IMR-90 (cell line): ENCODE data around the gene SLC66A2. TPM values are rescaled to one million over a fixed set of nuclear protein-coding genes. Genes with fewer than 3 reads are reported as not detected.

Experiments used
- ATAC-seq: fragments of 200-7000 bp; cut with Tn5 transposase; 2 replicates; pipeline ENCODE4 v1.9.1; 2020; ENCODE audit warnings: low read depth, mild to moderate bottlenecking, moderate library complexity
- BruUV-seq: library from RNA; stranded (reverse); fragments of 400-500 nt; replicated peaks from 2 replicates; lab custom pipeline; 2021; lab: Mats Ljungman, UMichigan
- CTCF ChIA-PET: fragments of 300-600 bp; formaldehyde crosslinking; extraction: SDS; loops from one replicate; lab custom pipeline; 2021; ENCODE audit warnings: antibody characterized with exemption; lab: Yijun Ruan, JAX
- POLR2A ChIA-PET: fragments of 300-600 bp; sonication (Branson Sonifier 250); formaldehyde crosslinking; loops from one replicate; lab custom pipeline; 2022; ENCODE audit warnings: antibody characterized with exemption; ENCODE audit not compliant: unreplicated experiment; lab: Charles Lee
- DNase-seq: peaks from one replicate; pipeline ENCODE4 v3.0.0; 2013
- H2AFZ ChIP-seq: replicated peaks from 2 replicates; pipeline ENCODE3; 2013; ENCODE audit warnings: low read length, mild to moderate bottlenecking; ENCODE audit not compliant: poor library complexity
- H2AK5ac ChIP-seq: 2 replicates; pipeline ENCODE4 v1.6.1; 2013; ENCODE audit warnings: low read depth, low read length, inconsistent platforms
- H2AK9ac ChIP-seq: replicated peaks from 2 replicates; pipeline ENCODE3; 2013; ENCODE audit warnings: mild to moderate bottlenecking, low read depth, low read length, moderate library complexity; ENCODE audit not compliant: poor library complexity
- H2BK120ac ChIP-seq: 2 replicates; pipeline ENCODE4 v1.6.1; 2013; ENCODE audit warnings: low read depth, low read length, inconsistent platforms
- H2BK15ac ChIP-seq: 3 replicates; pipeline ENCODE4 v1.6.1; 2013; ENCODE audit warnings: low read depth, low read length, inconsistent platforms
- H2BK20ac ChIP-seq: 2 replicates; pipeline ENCODE4 v1.6.1; 2013; ENCODE audit warnings: low read depth, mild to moderate bottlenecking, inconsistent platforms, low read length, moderate library complexity
- H2BK5ac ChIP-seq: 2 replicates; pipeline ENCODE4 v1.6.1; 2013; ENCODE audit warnings: mild to moderate bottlenecking, low read depth, low read length, inconsistent platforms; ENCODE audit not compliant: poor library complexity, severe bottlenecking
- H3K14ac ChIP-seq: replicated peaks from 2 replicates; pipeline ENCODE4 v1.6.1; 2013; ENCODE audit warnings: low read depth, low read length, inconsistent platforms
- H3K18ac ChIP-seq: 2 replicates; pipeline ENCODE4 v1.6.1; 2013; ENCODE audit warnings: low read depth, low read length, control low read depth
- H3K23ac ChIP-seq: 2 replicates; pipeline ENCODE4 v1.6.1; 2013; ENCODE audit warnings: low read depth, low read length, inconsistent platforms
- H3K27ac ChIP-seq: 2 replicates; pipeline ENCODE4 v1.5.1; 2013; ENCODE audit warnings: mild to moderate bottlenecking, control low read depth, low read length; ENCODE audit not compliant: insufficient read depth
- H3K27me3 ChIP-seq: 2 replicates; pipeline ENCODE4 v1.6.1; 2013; ENCODE audit warnings: low read length; ENCODE audit not compliant: control insufficient read depth, insufficient read depth
- H3K36me3 ChIP-seq: 2 replicates; pipeline ENCODE4 v1.6.1; 2013; ENCODE audit warnings: low read length, mixed read lengths; ENCODE audit not compliant: control insufficient read depth, insufficient read depth
- H3K4ac ChIP-seq: 2 replicates; pipeline ENCODE4 v1.6.1; 2013; ENCODE audit warnings: low read depth, low read length, inconsistent platforms
- H3K4me1 ChIP-seq: 2 replicates; pipeline ENCODE4 v1.6.1; 2013; ENCODE audit warnings: low read length, mixed read lengths; ENCODE audit not compliant: control insufficient read depth, insufficient read depth
- H3K4me2 ChIP-seq: 2 replicates; pipeline ENCODE4 v1.6.1; 2013; ENCODE audit warnings: low read depth, mild to moderate bottlenecking, control low read depth, low read length, moderate library complexity
- H3K4me3 ChIP-seq: 2 replicates; pipeline ENCODE4 v1.5.1; 2013; ENCODE audit warnings: low read depth, mild to moderate bottlenecking, control low read depth, low read length, moderate library complexity; ENCODE audit not compliant: insufficient read depth
- H3K56ac ChIP-seq: 2 replicates; pipeline ENCODE4 v1.6.1; 2013; ENCODE audit warnings: low read length, inconsistent platforms; ENCODE audit not compliant: insufficient read depth; ENCODE audit errors: extremely low read depth
- H3K79me1 ChIP-seq, 2 experiments: 2 replicates each; pipeline ENCODE4 v1.6.1; 2013; ENCODE audit warnings: low read length in 2 of 2, inconsistent platforms in 1 of 2, low read depth in 1 of 2
- H3K9ac ChIP-seq: 2 replicates; pipeline ENCODE4 v1.6.1; 2013; ENCODE audit warnings: low read depth, low read length, control low read depth
- H3K9me1 ChIP-seq: 2 replicates; pipeline ENCODE4 v1.6.1; 2013; ENCODE audit warnings: low read length, inconsistent platforms; ENCODE audit not compliant: insufficient read depth
- H3K9me3 ChIP-seq: 2 replicates; pipeline ENCODE4 v1.6.1; 2013; ENCODE audit warnings: low read length; ENCODE audit not compliant: control insufficient read depth, insufficient read depth
- H4K20me1 ChIP-seq: 2 replicates; pipeline ENCODE4 v1.6.1; 2013; ENCODE audit warnings: low read length, inconsistent platforms; ENCODE audit not compliant: insufficient read depth
- H4K5ac ChIP-seq: 2 replicates; pipeline ENCODE4 v1.6.1; 2013; ENCODE audit warnings: mild to moderate bottlenecking, low read depth, low read length, control low read depth
- H4K8ac ChIP-seq, 2 experiments: 2 replicates each; pipeline ENCODE4 v1.6.1; 2013; ENCODE audit warnings: low read depth in 2 of 2, low read length in 2 of 2, control low read depth in 1 of 2, inconsistent platforms in 1 of 2
- H4K91ac ChIP-seq: 2 replicates; pipeline ENCODE4 v1.6.1; 2013; ENCODE audit warnings: low read depth, low read length, inconsistent platforms; ENCODE audit not compliant: insufficient read depth
- BHLHE40 ChIP-seq: fragments of 150-350 bp; IDR thresholded peaks from 2 replicates; pipeline ENCODE4 v1.6.1; 2016; ENCODE audit warnings: mild to moderate bottlenecking, low read depth, low read length
- CEBPB ChIP-seq: IDR thresholded peaks from 2 replicates; pipeline ENCODE4 v1.6.1; 2012; ENCODE audit warnings: low read depth, low read length, improper control_type of control experiment
- FOS ChIP-seq: fragments of 150-350 bp; IDR thresholded peaks from 2 replicates; pipeline ENCODE4 v1.6.1; 2016; ENCODE audit warnings: low read depth, low read length
- MAFK ChIP-seq: IDR thresholded peaks from 2 replicates; pipeline ENCODE4 v1.6.1; 2012; ENCODE audit warnings: low read depth, low read length, improper control_type of control experiment
- MAZ ChIP-seq: IDR thresholded peaks from 2 replicates; pipeline ENCODE4 v1.6.1; 2012; ENCODE audit warnings: low read depth, mild to moderate bottlenecking, low read length, improper control_type of control experiment, moderate library complexity, borderline replicate concordance
- MXI1 ChIP-seq: IDR thresholded peaks from 2 replicates; pipeline ENCODE4 v1.6.1; 2012; ENCODE audit warnings: low read depth, mild to moderate bottlenecking, low read length, moderate library complexity, borderline replicate concordance
- NFE2L2 ChIP-seq: fragments of 150-350 bp; IDR thresholded peaks from 2 replicates; pipeline ENCODE4 v1.6.1; 2016; ENCODE audit warnings: low read depth, mild to moderate bottlenecking, low read length
- RAD21 ChIP-seq: IDR thresholded peaks from 2 replicates; pipeline ENCODE4 v1.6.1; 2012; ENCODE audit warnings: low read length, improper control_type of control experiment
- RCOR1 ChIP-seq: IDR thresholded peaks from 2 replicates; pipeline ENCODE4 v1.6.1; 2012; ENCODE audit warnings: mild to moderate bottlenecking, low read length, improper control_type of control experiment; ENCODE audit not compliant: insufficient replicate concordance
- RFX5 ChIP-seq: IDR thresholded peaks from 2 replicates; pipeline ENCODE4 v1.8.0; 2012; ENCODE audit warnings: low read depth, mild to moderate bottlenecking, low read length, moderate library complexity
- SMC3 ChIP-seq: fragments of 150-350 bp; IDR thresholded peaks from 2 replicates; pipeline ENCODE4 v1.6.1; 2016; ENCODE audit warnings: low read depth, mild to moderate bottlenecking, antibody characterized with exemption, low read length, moderate library complexity
- WGBS, 2 experiments: methylation state at CpG; one replicate each; pipeline versions ENCODE4 v1.1.5 to v1.1.7; 2013; ENCODE audit warnings: missing lambda C conversion rate in 2 of 2; ENCODE audit not compliant: insufficient read length in 1 of 2; ENCODE audit errors: extremely low coverage in 2 of 2; 5-methylcytosine and 5-hydroxymethylcytosine counted together
- dilution Hi-C: fragments of 300-500 bp; cut with HindIII; formaldehyde crosslinking; loops from one replicate; pipeline ENCODE4 v1.14.3; 2018; ENCODE audit warnings: low sequenced_read_pairs; ENCODE audit not compliant: unreplicated experiment
- in situ Hi-C: fragments of 300-500 bp; cut with MboI; formaldehyde crosslinking; loops from 3 replicates; pipeline ENCODE4 v1.14.3; 2019; ENCODE audit warnings: low sequenced_read_pairs, inconsistent platforms, mixed read lengths
- intact Hi-C: fragments of 100-400 bp; cut with micrococcal nuclease; formaldehyde crosslinking; loops from 2 replicates; pipeline ENCODE4 v1.10.0; 2022
- polyA plus RNA-seq, 3 experiments: library from polyadenylated mRNA; depleted of rRNA; stranded (reverse); fragments of >200 nt; gene quantifications; 2 replicates each; pipeline ENCODE4 v1.2.3, GENCODE V29; 2012; ENCODE audit warnings: low replicate concordance in 1 of 3
- total RNA-seq: library from RNA; depleted of rRNA; stranded (reverse); fragments of >200 nt; gene quantifications from 2 replicates; pipeline ENCODE4 v1.2.3, GENCODE V29; 2012
- TF ChIP-seq, protein P1 (sequence below): conservative IDR thresholded peaks from 2 replicates; pipeline ENCODE4 v1.5.1; 2012; ENCODE audit warnings: mild to moderate bottlenecking, low read depth, low read length, improper control_type of control experiment
- TF ChIP-seq, protein P2 (sequence below): fragments of 150-350 bp; IDR thresholded peaks from 2 replicates; pipeline ENCODE4 v1.6.1; 2016; ENCODE audit warnings: low read depth, mild to moderate bottlenecking, low read length, moderate library complexity, borderline replicate concordance
- TF ChIP-seq, protein P3 (sequence below): fragments of 150-350 bp; IDR thresholded peaks from 2 replicates; pipeline ENCODE4 v1.6.1; 2017; ENCODE audit warnings: mild to moderate bottlenecking, antibody characterized with exemption, low read length, low read depth

SLC66A2 gene
- total and polyA plus RNA-seq, 2 of the 4 experiments (the other 2 are of a cell fraction) = 17.6 to 23.5 TPM

DNA sequence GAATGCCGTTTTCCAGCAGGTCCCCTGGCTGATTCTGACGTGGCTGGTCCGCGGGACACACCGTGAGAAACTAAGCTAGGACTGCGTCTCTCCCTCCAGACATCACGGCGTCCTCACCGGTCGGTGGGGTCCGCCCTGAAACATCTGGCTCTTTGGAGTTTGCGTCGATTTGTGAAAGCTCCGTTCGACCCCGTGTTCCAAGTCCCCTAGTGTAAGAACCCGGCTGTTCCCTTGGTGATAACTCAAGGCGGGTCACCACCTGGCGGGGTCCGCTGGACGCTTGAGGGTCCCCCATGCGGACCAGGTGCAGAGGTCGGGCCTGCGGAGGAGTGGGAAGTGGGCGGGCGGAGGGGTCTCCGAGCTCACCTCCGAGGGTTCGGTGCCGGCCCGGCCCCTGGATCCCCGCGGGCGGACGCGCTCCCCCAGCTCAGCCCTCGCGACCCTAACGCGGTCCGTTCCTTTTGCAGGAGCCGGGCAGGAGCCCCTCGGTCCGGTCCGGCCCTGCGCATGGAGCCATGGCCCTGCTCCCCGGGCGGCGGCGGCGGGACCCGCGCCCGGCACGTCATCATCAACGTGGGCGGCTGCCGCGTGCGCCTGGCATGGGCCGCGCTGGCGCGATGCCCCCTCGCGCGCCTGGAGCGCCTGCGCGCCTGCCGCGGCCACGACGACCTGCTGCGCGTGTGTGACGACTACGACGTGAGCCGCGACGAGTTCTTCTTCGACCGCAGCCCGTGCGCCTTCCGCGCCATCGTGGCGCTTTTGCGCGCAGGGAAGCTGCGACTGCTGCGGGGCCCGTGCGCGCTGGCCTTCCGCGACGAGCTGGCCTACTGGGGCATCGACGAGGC is 88.1 kb downstream of the SLC66A2 start:
- ChIA-PET CTCF (no interaction called here), POLR2A (no interaction called here)
- 69% methylated on average over 59 of the region's 102 CpGs; no CpG with 5 or more reads in 1 of the 2 experiments for WGBS, 2 experiments
- Histone ChIP-seq H3K9me1 (no peaks in the 10 kb centered on the region), H2AK5ac (no peak overlapping the region), H4K20me1 (no peaks in the 10 kb centered on the region), H2AFZ (no peak overlapping the region), H4K91ac (no peak overlapping the region), H3K36me3 (no peaks in the 10 kb centered on the region), H3K18ac (no peak overlapping the region), H2BK20ac (no peak overlapping the region), H3K4me2 (no peak overlapping the region), H3K4ac (no peak overlapping the region), H3K27me3 (no peaks in the 10 kb centered on the region; the same call in none of the 2 replicates), H2BK120ac (no peak overlapping the region), H3K9me3 (peaks cover 12% of the 10 kb centered on the region), H3K23ac (no peak overlapping the region), H3K14ac (no peak overlapping the region), H3K4me3 (no peak overlapping the region), H3K4me1 (no peaks in the 10 kb centered on the region), H2BK15ac (no peak overlapping the region), H4K8ac (no peak overlapping the region), H3K9ac (no peak overlapping the region), H4K5ac (no peak overlapping the region), H3K27ac (no peak overlapping the region), H3K56ac (no peak overlapping the region), H3K79me1 (no peaks in the 10 kb centered on the region), H2BK5ac (no peak overlapping the region), H2AK9ac (no peak overlapping the region)
- dilution Hi-C loops (no loop called here), in situ Hi-C loops (no loop called here), intact Hi-C loops (no loop called here)
- DNase-seq = no peak
- TF ChIP-seq, protein P1, sequence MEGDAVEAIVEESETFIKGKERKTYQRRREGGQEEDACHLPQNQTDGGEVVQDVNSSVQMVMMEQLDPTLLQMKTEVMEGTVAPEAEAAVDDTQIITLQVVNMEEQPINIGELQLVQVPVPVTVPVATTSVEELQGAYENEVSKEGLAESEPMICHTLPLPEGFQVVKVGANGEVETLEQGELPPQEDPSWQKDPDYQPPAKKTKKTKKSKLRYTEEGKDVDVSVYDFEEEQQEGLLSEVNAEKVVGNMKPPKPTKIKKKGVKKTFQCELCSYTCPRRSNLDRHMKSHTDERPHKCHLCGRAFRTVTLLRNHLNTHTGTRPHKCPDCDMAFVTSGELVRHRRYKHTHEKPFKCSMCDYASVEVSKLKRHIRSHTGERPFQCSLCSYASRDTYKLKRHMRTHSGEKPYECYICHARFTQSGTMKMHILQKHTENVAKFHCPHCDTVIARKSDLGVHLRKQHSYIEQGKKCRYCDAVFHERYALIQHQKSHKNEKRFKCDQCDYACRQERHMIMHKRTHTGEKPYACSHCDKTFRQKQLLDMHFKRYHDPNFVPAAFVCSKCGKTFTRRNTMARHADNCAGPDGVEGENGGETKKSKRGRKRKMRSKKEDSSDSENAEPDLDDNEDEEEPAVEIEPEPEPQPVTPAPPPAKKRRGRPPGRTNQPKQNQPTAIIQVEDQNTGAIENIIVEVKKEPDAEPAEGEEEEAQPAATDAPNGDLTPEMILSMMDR = no peak
- TF ChIP-seq, protein P2, sequence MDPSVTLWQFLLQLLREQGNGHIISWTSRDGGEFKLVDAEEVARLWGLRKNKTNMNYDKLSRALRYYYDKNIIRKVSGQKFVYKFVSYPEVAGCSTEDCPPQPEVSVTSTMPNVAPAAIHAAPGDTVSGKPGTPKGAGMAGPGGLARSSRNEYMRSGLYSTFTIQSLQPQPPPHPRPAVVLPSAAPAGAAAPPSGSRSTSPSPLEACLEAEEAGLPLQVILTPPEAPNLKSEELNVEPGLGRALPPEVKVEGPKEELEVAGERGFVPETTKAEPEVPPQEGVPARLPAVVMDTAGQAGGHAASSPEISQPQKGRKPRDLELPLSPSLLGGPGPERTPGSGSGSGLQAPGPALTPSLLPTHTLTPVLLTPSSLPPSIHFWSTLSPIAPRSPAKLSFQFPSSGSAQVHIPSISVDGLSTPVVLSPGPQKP = no peak
- TF ChIP-seq FOS = no peak
- no peak for TF ChIP-seq RAD21
- no peak for TF ChIP-seq CEBPB
- TF ChIP-seq RFX5 = no peak
- no peak for TF ChIP-seq RCOR1
- no peak for TF ChIP-seq SMC3
- TF ChIP-seq BHLHE40 = no peak
- TF ChIP-seq NFE2L2 = no peak
- TF ChIP-seq, protein P3, sequence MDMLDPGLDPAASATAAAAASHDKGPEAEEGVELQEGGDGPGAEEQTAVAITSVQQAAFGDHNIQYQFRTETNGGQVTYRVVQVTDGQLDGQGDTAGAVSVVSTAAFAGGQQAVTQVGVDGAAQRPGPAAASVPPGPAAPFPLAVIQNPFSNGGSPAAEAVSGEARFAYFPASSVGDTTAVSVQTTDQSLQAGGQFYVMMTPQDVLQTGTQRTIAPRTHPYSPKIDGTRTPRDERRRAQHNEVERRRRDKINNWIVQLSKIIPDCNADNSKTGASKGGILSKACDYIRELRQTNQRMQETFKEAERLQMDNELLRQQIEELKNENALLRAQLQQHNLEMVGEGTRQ = no peak
- TF ChIP-seq MXI1 = no peak
- TF ChIP-seq MAZ = no peak
- no peak for TF ChIP-seq MAFK
- no peak for ATAC-seq
- no TSS peak for BruUV-seq
